Suprapubic skin (tissue), 3 donors: ENCODE data around the gene SOS1.

Source experiments
- POLR2A ChIP-seq, 2 donors: fragments of 450-650 bp; IDR thresholded peaks; one replicate each; pipeline ENCODE4 v1.6.1; 2017; ENCODE audit warnings: antibody characterized with exemption in 2 of 2, mild to moderate bottlenecking in 2 of 2, moderate library complexity in 2 of 2
- TF ChIP-seq, protein P1 (sequence below), 2 donors: fragments of 200-600 bp in 1 of 2; fragments of 450-650 bp in 1 of 2; sonication (generic) in 1 of 2; IDR thresholded peaks; one replicate each; pipeline ENCODE4 v1.5.1; 2016 to 2019; ENCODE audit warnings: antibody characterized with exemption in 2 of 2, mild to moderate bottlenecking in 1 of 2, moderate library complexity in 1 of 2

GRCh38 chr2:38937548-38937947 lies 183.3 kb downstream of the SOS1 start:
- TF ChIP-seq, protein P1, sequence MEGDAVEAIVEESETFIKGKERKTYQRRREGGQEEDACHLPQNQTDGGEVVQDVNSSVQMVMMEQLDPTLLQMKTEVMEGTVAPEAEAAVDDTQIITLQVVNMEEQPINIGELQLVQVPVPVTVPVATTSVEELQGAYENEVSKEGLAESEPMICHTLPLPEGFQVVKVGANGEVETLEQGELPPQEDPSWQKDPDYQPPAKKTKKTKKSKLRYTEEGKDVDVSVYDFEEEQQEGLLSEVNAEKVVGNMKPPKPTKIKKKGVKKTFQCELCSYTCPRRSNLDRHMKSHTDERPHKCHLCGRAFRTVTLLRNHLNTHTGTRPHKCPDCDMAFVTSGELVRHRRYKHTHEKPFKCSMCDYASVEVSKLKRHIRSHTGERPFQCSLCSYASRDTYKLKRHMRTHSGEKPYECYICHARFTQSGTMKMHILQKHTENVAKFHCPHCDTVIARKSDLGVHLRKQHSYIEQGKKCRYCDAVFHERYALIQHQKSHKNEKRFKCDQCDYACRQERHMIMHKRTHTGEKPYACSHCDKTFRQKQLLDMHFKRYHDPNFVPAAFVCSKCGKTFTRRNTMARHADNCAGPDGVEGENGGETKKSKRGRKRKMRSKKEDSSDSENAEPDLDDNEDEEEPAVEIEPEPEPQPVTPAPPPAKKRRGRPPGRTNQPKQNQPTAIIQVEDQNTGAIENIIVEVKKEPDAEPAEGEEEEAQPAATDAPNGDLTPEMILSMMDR (IDR thresholded peaks at IDR 0.05), result no peak
- TF ChIP-seq POLR2A (IDR thresholded peaks at IDR 0.05), result no peak
